Measurements from ENCODE around the gene PLEKHA8. TPM values are rescaled to one million over a fixed set of nuclear protein-coding genes. Genes with fewer than 3 reads are reported as not detected.
A peak's percentile ranks its signal among the peaks of the same experiment; 100 is the strongest.

The PLEKHA8 gene, protein sequence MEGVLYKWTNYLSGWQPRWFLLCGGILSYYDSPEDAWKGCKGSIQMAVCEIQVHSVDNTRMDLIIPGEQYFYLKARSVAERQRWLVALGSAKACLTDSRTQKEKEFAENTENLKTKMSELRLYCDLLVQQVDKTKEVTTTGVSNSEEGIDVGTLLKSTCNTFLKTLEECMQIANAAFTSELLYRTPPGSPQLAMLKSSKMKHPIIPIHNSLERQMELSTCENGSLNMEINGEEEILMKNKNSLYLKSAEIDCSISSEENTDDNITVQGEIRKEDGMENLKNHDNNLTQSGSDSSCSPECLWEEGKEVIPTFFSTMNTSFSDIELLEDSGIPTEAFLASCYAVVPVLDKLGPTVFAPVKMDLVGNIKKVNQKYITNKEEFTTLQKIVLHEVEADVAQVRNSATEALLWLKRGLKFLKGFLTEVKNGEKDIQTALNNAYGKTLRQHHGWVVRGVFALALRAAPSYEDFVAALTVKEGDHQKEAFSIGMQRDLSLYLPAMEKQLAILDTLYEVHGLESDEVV
- 17.0 and 17.1 TPM in 2 replicates for total RNA-seq

DNA sequence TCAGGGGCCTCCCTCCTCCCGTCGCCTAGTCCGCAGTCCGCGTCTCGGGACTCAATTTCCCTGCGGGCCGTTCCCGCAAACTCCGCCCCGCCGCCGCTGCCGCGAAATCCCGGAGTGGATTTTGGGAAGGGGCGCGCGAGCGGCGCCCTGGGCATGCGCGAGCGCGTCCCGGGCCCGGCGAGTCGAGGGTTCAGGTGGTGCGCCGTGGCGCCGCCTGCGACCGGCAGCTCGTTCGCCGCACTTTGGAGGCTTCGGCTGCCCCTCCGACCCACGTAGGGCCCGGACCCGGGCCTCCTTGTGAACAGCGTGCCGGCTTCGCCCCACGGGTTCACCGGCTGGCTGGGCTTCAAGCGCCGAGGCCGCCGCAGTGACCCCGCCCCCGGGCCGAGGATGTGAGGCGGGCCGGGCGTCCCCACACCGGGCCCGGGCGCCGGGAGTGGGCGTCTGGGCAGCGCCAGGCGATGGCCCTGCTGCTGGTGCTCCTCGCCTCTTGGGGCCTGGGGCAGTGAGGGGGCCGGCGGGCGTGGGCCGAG lies at the start of gene PLEKHA8:
Gene PLEKHA8 (plus strand): TSS at position 197 of the 533 bp plus-strand sequence. CDS start 351 bp downstream, outside the sequence.
- TF ChIP-seq, protein P1, sequence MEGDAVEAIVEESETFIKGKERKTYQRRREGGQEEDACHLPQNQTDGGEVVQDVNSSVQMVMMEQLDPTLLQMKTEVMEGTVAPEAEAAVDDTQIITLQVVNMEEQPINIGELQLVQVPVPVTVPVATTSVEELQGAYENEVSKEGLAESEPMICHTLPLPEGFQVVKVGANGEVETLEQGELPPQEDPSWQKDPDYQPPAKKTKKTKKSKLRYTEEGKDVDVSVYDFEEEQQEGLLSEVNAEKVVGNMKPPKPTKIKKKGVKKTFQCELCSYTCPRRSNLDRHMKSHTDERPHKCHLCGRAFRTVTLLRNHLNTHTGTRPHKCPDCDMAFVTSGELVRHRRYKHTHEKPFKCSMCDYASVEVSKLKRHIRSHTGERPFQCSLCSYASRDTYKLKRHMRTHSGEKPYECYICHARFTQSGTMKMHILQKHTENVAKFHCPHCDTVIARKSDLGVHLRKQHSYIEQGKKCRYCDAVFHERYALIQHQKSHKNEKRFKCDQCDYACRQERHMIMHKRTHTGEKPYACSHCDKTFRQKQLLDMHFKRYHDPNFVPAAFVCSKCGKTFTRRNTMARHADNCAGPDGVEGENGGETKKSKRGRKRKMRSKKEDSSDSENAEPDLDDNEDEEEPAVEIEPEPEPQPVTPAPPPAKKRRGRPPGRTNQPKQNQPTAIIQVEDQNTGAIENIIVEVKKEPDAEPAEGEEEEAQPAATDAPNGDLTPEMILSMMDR (IDR thresholded peaks at IDR 0.05; ENCODE audit: insufficient read depth, low read length, severe bottlenecking), result no peak
- Histone ChIP-seq H3K36me3 (ENCODE audit: control insufficient read depth, insufficient read depth, low read length) (no peaks in the 10 kb centered on the region), H3K4me3 (ENCODE audit: low read depth, low read length) (peak within 1 kb of the TSS; percentile 76), H3K27me3 (ENCODE audit: control insufficient read depth, insufficient read depth, low read length) (no peaks in the 10 kb centered on the region)
- FAIRE-seq, result no peak
- DNase-seq (ENCODE audit: low read depth), result peak; percentile 58

DNA sequence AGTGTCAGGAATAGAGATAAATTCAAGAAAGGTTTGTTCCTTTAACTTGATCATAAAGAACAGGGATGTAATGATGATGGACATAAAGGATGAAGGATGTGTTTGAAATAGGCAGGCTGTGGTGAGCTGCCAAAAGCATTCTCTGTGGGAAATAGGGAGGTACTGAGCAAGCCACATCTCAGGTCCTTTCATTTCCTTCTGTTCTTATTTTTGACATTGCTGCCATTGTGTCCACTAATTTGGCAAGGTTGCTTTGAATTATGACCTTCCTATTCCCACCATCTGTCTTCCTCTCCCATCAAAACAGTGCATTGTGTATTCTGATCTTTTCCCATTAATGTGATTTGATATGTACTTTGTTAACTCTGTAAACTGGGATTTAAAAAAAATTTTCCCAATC lies 48.1 kb upstream of the PLEKHA8 start:
- DNase-seq (ENCODE audit: low read depth) (no peak), FAIRE-seq (no peak)
- H3K4me3 ChIP-seq (ENCODE audit: low read depth, low read length), result no peak overlapping the region

DNA sequence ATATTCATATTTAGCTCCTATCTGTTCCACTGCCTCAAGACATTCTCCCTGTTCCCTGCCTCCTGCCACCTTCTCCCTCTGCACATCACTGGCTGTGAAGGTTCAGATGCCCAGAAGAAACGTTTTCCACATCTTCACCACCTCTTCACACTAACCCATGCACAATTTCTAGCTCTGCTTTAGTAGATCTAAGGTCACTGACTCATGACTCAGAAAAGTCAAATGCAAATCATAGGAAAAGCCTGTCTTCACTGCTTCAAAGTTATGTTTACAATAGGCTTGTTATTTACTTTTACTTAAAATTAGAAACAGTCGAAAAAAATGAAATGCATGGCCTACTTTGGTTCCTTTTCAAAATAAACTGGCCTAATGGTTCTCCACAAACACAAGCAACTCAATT lies 41.1 kb upstream of the PLEKHA8 start:
- H3K4me3 ChIP-seq (ENCODE audit: low read depth, low read length), result no peak overlapping the region
- no peaks in the 10 kb centered on the region for H3K27me3 ChIP-seq (ENCODE audit: control insufficient read depth, insufficient read depth, low read length)
- no peak for FAIRE-seq
- DNase-seq (ENCODE audit: low read depth), result peak; percentile 53
- H3K36me3 ChIP-seq (ENCODE audit: control insufficient read depth, insufficient read depth, low read length), result no peaks in the 10 kb centered on the region
- TF ChIP-seq, protein P1 (IDR thresholded peaks at IDR 0.05; ENCODE audit: insufficient read depth, low read length, severe bottlenecking), result no peak

More for the DNA sequence above, 48.1 kb upstream of the PLEKHA8 start:
- TF ChIP-seq, protein P1 (IDR thresholded peaks at IDR 0.05; ENCODE audit: insufficient read depth, low read length, severe bottlenecking), result no peak
- no peaks in the 10 kb centered on the region for H3K36me3 ChIP-seq (ENCODE audit: control insufficient read depth, insufficient read depth, low read length)
- H3K27me3 ChIP-seq (ENCODE audit: control insufficient read depth, insufficient read depth, low read length), result no peaks in the 10 kb centered on the region

DNA sequence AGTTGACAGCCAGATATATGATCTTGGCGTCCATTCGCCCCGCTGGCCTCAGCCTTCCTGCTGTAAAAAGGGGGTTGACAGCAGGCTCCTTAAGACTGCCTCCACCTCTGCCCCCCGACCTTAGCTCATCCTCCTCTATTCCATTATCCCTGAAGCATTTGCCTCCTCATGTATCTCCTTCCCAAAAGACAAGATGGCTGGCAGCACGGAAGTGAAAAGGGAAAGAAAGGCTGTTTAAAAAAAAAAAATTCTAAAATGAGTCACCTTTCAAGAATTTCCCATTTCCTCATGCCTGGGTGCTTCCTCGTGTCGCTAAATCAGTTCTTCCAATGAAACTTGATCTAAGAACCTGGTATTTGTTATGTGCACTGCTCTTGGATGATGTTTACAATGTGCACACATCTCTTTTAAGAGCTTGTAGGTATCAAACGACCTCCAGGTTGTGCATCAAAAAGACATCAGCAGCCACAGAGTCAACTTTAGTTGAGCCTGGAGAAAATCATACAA lies 40.3 kb upstream of the PLEKHA8 start:
- TF ChIP-seq, protein P1 (IDR thresholded peaks at IDR 0.05; ENCODE audit: insufficient read depth, low read length, severe bottlenecking), result no peak
- no peaks in the 10 kb centered on the region for H3K27me3 ChIP-seq (ENCODE audit: control insufficient read depth, insufficient read depth, low read length)
- H3K36me3 ChIP-seq (ENCODE audit: control insufficient read depth, insufficient read depth, low read length), result no peaks in the 10 kb centered on the region
- peak; percentile 78 for DNase-seq (ENCODE audit: low read depth)
- no peak for FAIRE-seq
- H3K4me3 ChIP-seq (ENCODE audit: low read depth, low read length), result no peak overlapping the region

DNA sequence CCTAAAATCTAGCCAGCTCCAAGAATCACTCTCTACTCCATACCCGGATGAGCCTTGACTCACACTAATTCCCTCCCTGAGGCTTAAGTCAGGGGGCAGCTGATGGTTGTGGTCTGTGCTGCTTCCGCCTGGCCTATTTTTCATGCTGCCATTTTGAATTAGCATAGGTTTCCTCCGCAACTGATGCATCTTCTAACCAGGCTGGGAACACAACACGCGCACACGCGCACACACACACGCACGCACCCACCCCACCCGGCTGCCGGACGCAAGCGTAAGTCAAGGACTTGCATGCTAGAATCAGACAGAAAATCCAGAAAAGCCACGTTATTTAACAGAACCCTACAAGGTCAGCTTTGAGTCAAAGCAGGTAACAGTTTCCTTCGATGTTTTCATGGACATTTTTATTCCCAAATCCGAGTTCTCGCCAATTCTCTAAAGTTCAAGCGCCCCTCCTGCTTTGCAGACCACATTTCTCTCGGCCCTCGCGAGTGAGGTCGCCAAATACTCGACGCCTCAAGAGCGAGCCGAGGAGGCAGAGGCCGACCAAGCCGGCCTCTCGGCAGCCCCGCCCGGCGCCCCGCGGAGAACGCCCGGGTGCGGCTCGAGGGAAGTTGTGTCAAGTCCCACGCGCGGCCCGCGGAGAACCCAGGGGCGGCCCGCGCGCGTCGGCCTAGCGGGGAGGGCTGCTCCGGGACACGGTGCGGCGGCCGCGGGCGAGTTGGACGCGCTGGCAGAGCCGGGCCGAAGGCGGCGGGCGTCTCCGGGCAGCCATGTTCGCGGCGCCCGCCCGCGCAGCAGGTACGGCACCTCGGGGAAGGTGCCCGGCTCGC lies 39.6 kb upstream of the PLEKHA8 start:
- Histone ChIP-seq H3K36me3 (ENCODE audit: control insufficient read depth, insufficient read depth, low read length) (no peaks in the 10 kb centered on the region), H3K27me3 (ENCODE audit: control insufficient read depth, insufficient read depth, low read length) (no peaks in the 10 kb centered on the region), H3K4me3 (ENCODE audit: low read depth, low read length) (peak overlapping the region; percentile 91)
- FAIRE-seq (no peak), DNase-seq (ENCODE audit: low read depth) (peak; percentile 34)
- TF ChIP-seq, protein P1 (IDR thresholded peaks at IDR 0.05; ENCODE audit: insufficient read depth, low read length, severe bottlenecking), result no peak

Data from bronchial epithelial cell (primary cell).